HG02938 (cell line): ENCODE results near the gene DHX8.

Experiments
- ATAC-seq: cut with Tn5 transposase; IDR thresholded peaks from one replicate; pipeline ENCODE4 v1.9.1; 2021; ENCODE audit warnings: mild to moderate bottlenecking, moderate library complexity; ENCODE audit not compliant: unreplicated experiment

DHX8 gene

GRCh38 chr17:43521389-43521788, 37.6 kb downstream of the DHX8 start:
- ATAC-seq = no peak

- no peak for ATAC-seq
These were observed 41.3 kb downstream of the DHX8 start for GRCh38 chr17:43524945-43525575.

GRCh38 chr17:43526886-43527648, 43.3 kb downstream of the DHX8 start:
- no peak for ATAC-seq

GRCh38 chr17:43528319-43528987, 44.7 kb downstream of the DHX8 start:
- ATAC-seq = no peak

- no peak for ATAC-seq
These were observed 45.4 kb downstream of the DHX8 start for GRCh38 chr17:43528988-43529814.

- ATAC-seq = no peak
These were observed 46.1 kb downstream of the DHX8 start for GRCh38 chr17:43529947-43530287.

- ATAC-seq = no peak
These were observed 46.7 kb downstream of the DHX8 start for GRCh38 chr17:43530288-43531081.

GRCh38 chr17:43531082-43531378, 47.3 kb downstream of the DHX8 start:
- ATAC-seq = no peak

- ATAC-seq = no peak
These were observed 48.2 kb downstream of the DHX8 start for GRCh38 chr17:43531955-43532354.

- no peak for ATAC-seq
These were observed 48.8 kb downstream of the DHX8 start for GRCh38 chr17:43532581-43532980.

GRCh38 chr17:43533699-43534098, 49.9 kb downstream of the DHX8 start:
- no peak for ATAC-seq

- no peak for ATAC-seq
These were observed 51.1 kb downstream of the DHX8 start for GRCh38 chr17:43534909-43535308.

GRCh38 chr17:43536236-43536992, 52.6 kb downstream of the DHX8 start:
- no peak for ATAC-seq

- no peak for ATAC-seq
These were observed 57.3 kb downstream of the DHX8 start for GRCh38 chr17:43540821-43541674.

GRCh38 chr17:43542859-43543258, 59.1 kb downstream of the DHX8 start:
- no peak for ATAC-seq

- no peak for ATAC-seq
These were observed 59.5 kb downstream of the DHX8 start for GRCh38 chr17:43543300-43543699.

GRCh38 chr17:43543771-43544575, 60.2 kb downstream of the DHX8 start:
- no peak for ATAC-seq

GRCh38 chr17:43545383-43545632, 61.5 kb downstream of the DHX8 start:
- peak; percentile 7 for ATAC-seq
